Transverse colon (tissue), 3 donors: Measurements from ENCODE around the gene ARHGEF7.

Experiments
- POLR2A ChIP-seq: fragments of 450-650 bp; IDR thresholded peaks from one replicate; pipeline ENCODE4 v1.6.1; 2016; ENCODE audit warnings: antibody characterized with exemption, mild to moderate bottlenecking, moderate library complexity
- TF ChIP-seq, protein P1 (sequence below), 5 experiments: fragments of 200-600 bp in 3 of 5; fragments of 450-650 bp in 2 of 5; sonication (generic) in 3 of 5; IDR thresholded peaks; 1 replicate in 2 of 5; 2 replicates in 3 of 5; pipeline ENCODE4 v1.5.1; 2016 to 2017; ENCODE audit warnings: antibody characterized with exemption in 5 of 5, inconsistent platforms in 3 of 5, mild to moderate bottlenecking in 2 of 5, moderate library complexity in 1 of 5

GRCh38 chr13:111267205-111267604 is 152.1 kb downstream of the ARHGEF7 start:
- TF ChIP-seq, protein P1, sequence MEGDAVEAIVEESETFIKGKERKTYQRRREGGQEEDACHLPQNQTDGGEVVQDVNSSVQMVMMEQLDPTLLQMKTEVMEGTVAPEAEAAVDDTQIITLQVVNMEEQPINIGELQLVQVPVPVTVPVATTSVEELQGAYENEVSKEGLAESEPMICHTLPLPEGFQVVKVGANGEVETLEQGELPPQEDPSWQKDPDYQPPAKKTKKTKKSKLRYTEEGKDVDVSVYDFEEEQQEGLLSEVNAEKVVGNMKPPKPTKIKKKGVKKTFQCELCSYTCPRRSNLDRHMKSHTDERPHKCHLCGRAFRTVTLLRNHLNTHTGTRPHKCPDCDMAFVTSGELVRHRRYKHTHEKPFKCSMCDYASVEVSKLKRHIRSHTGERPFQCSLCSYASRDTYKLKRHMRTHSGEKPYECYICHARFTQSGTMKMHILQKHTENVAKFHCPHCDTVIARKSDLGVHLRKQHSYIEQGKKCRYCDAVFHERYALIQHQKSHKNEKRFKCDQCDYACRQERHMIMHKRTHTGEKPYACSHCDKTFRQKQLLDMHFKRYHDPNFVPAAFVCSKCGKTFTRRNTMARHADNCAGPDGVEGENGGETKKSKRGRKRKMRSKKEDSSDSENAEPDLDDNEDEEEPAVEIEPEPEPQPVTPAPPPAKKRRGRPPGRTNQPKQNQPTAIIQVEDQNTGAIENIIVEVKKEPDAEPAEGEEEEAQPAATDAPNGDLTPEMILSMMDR (IDR thresholded peaks at IDR 0.05), result no peak
- TF ChIP-seq POLR2A, result no peak
